ENCODE measurements around the gene MTA3.

DNA sequence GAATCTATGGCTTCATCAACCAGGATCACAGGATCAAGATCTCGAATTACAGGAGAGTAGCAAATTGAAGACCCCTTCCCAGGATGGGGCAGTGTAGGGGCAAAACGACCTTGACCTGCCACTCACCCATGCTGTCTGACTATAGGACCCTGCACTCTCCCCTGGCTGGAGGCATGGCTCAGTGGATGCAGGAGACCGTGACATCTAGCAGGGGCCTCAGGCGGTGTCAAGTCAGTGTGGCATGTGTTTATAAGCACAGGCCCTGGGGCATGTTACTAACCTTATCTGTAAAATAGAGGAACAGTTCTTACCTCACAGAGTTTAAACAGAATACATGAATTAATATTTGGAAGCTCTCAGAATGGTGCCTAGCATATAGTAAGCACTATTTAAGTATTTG is 220.4 kb downstream of the MTA3 start:
- TF ChIP-seq ASH2L (IDR thresholded peaks at IDR 0.05; ENCODE audit: low read length) (no peak), CREB1 (IDR thresholded peaks at IDR 0.05) (no peak), SIN3A (conservative IDR thresholded peaks at IDR 0.05 in 1 of 2, IDR thresholded peaks at IDR 0.05 in 1 of 2; ENCODE audit: low read depth in 1 of 2, low read length in 2 of 2) (no peak)
- TF ChIP-seq, protein P1, sequence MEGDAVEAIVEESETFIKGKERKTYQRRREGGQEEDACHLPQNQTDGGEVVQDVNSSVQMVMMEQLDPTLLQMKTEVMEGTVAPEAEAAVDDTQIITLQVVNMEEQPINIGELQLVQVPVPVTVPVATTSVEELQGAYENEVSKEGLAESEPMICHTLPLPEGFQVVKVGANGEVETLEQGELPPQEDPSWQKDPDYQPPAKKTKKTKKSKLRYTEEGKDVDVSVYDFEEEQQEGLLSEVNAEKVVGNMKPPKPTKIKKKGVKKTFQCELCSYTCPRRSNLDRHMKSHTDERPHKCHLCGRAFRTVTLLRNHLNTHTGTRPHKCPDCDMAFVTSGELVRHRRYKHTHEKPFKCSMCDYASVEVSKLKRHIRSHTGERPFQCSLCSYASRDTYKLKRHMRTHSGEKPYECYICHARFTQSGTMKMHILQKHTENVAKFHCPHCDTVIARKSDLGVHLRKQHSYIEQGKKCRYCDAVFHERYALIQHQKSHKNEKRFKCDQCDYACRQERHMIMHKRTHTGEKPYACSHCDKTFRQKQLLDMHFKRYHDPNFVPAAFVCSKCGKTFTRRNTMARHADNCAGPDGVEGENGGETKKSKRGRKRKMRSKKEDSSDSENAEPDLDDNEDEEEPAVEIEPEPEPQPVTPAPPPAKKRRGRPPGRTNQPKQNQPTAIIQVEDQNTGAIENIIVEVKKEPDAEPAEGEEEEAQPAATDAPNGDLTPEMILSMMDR (IDR thresholded peaks at IDR 0.05; ENCODE audit: control extremely low read depth in 1 of 3, insufficient read depth in 1 of 3, low read depth in 1 of 3, low read length in 3 of 3), result no peak
- TF ChIP-seq, protein P2, sequence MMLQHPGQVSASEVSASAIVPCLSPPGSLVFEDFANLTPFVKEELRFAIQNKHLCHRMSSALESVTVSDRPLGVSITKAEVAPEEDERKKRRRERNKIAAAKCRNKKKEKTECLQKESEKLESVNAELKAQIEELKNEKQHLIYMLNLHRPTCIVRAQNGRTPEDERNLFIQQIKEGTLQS (IDR thresholded peaks at IDR 0.05; ENCODE audit: insufficient read depth, low read depth, low read length), result no peak

Measured in H1 (cell line).